ENCODE measurements around the gene ZNF446.

Gene ZNF446

GRCh38 chr19:58479303-58479702 lies 3.2 kb downstream of the ZNF446 start:
- H3K79me2 ChIP-seq (ENCODE audit: insufficient read depth, low read length): no peaks in the 10 kb centered on the region
- TF ChIP-seq EZH2 (IDR thresholded peaks at IDR 0.05; ENCODE audit: borderline replicate concordance, low read length) (no peak), CTCF (IDR thresholded peaks at IDR 0.05; ENCODE audit: low read length) (no peak)
- no peak overlapping the region for H3K9ac ChIP-seq (ENCODE audit: low read length)
- no peaks in the 10 kb centered on the region for H3K27me3 ChIP-seq (ENCODE audit: insufficient read depth, low read length)
- H3K9me2 ChIP-seq (ENCODE audit: low read depth, low read length): no peaks in the 10 kb centered on the region
- H3K27ac ChIP-seq (ENCODE audit: low read depth, low read length, poor library complexity, severe bottlenecking): no peak overlapping the region
- H3K4me2 ChIP-seq (ENCODE audit: low read length): no peak overlapping the region
- H3K9me3 ChIP-seq (ENCODE audit: low read length): no peaks in the 10 kb centered on the region
- no peak overlapping the region for H2AFZ ChIP-seq (ENCODE audit: low read length)
- H3F3A ChIP-seq (ENCODE audit: insufficient read depth, low read length): no peaks in the 10 kb centered on the region
- peaks cover 19% of the 10 kb centered on the region for H3K4me1 ChIP-seq (ENCODE audit: insufficient read depth, low read length, severe bottlenecking)
- no peak overlapping the region for H3K4me3 ChIP-seq (ENCODE audit: low read depth, low read length, poor library complexity, severe bottlenecking)
- no peaks in the 10 kb centered on the region for H4K20me1 ChIP-seq (ENCODE audit: insufficient read depth, low read length)
- no peaks in the 10 kb centered on the region for H3K36me3 ChIP-seq (ENCODE audit: insufficient read depth, low read length)

- H3K27ac ChIP-seq (ENCODE audit: low read depth, low read length, poor library complexity, severe bottlenecking): no peak overlapping the region
- no peak overlapping the region for H3K4me2 ChIP-seq (ENCODE audit: low read length)
- H3K27me3 ChIP-seq (ENCODE audit: insufficient read depth, low read length): no peaks in the 10 kb centered on the region
- no peaks in the 10 kb centered on the region for H3K9me2 ChIP-seq (ENCODE audit: low read depth, low read length)
- H3K9me3 ChIP-seq (ENCODE audit: low read length): no peaks in the 10 kb centered on the region
- no peaks in the 10 kb centered on the region for H4K20me1 ChIP-seq (ENCODE audit: insufficient read depth, low read length)
- H3K36me3 ChIP-seq (ENCODE audit: insufficient read depth, low read length): no peaks in the 10 kb centered on the region
- H3K4me1 ChIP-seq (ENCODE audit: insufficient read depth, low read length, severe bottlenecking): peaks cover 15% of the 10 kb centered on the region
- no peak overlapping the region for H3K9ac ChIP-seq (ENCODE audit: low read length)
- H3K79me2 ChIP-seq (ENCODE audit: insufficient read depth, low read length): no peaks in the 10 kb centered on the region
- H3F3A ChIP-seq (ENCODE audit: insufficient read depth, low read length): no peaks in the 10 kb centered on the region
- no peak overlapping the region for H3K4me3 ChIP-seq (ENCODE audit: low read depth, low read length, poor library complexity, severe bottlenecking)
- no peak for TF ChIP-seq EZH2 (IDR thresholded peaks at IDR 0.05; ENCODE audit: borderline replicate concordance, low read length)
- no peak for TF ChIP-seq CTCF (IDR thresholded peaks at IDR 0.05; ENCODE audit: low read length)
- H2AFZ ChIP-seq (ENCODE audit: low read length): no peak overlapping the region
These were observed 3.8 kb downstream of the ZNF446 start for GRCh38 chr19:58479736-58480480.

- H3K9me3 ChIP-seq (ENCODE audit: low read length): no peaks in the 10 kb centered on the region
- H3K27ac ChIP-seq (ENCODE audit: low read depth, low read length, poor library complexity, severe bottlenecking): no peak overlapping the region
- TF ChIP-seq CTCF (IDR thresholded peaks at IDR 0.05; ENCODE audit: low read length): no peak
- no peak for TF ChIP-seq EZH2 (IDR thresholded peaks at IDR 0.05; ENCODE audit: borderline replicate concordance, low read length)
- no peak overlapping the region for H3K4me2 ChIP-seq (ENCODE audit: low read length)
- H3K9me2 ChIP-seq (ENCODE audit: low read depth, low read length): no peaks in the 10 kb centered on the region
- H3K4me1 ChIP-seq (ENCODE audit: insufficient read depth, low read length, severe bottlenecking): peaks cover 9% of the 10 kb centered on the region
- no peaks in the 10 kb centered on the region for H3F3A ChIP-seq (ENCODE audit: insufficient read depth, low read length)
- no peaks in the 10 kb centered on the region for H3K79me2 ChIP-seq (ENCODE audit: insufficient read depth, low read length)
- no peak overlapping the region for H3K9ac ChIP-seq (ENCODE audit: low read length)
- H3K4me3 ChIP-seq (ENCODE audit: low read depth, low read length, poor library complexity, severe bottlenecking): no peak overlapping the region
- H4K20me1 ChIP-seq (ENCODE audit: insufficient read depth, low read length): no peaks in the 10 kb centered on the region
- no peak overlapping the region for H2AFZ ChIP-seq (ENCODE audit: low read length)
- no peaks in the 10 kb centered on the region for H3K27me3 ChIP-seq (ENCODE audit: insufficient read depth, low read length)
- H3K36me3 ChIP-seq (ENCODE audit: insufficient read depth, low read length): no peaks in the 10 kb centered on the region
These were observed 4.3 kb downstream of the ZNF446 start for GRCh38 chr19:58480481-58480830.

All from OCI-LY1 (cell line).